Progenitor cell of endocrine pancreas (in vitro differentiated cells): ENCODE measurements around the gene OIP5. TPM values are rescaled to one million over a fixed set of nuclear protein-coding genes. Genes with fewer than 3 reads are reported as not detected.
"Not testable (repeated sequence)": the region's sequence is repeated elsewhere in the genome, so short reads cannot be mapped to it uniquely, and the experiment has no call there.

ENCODE experiments used
- DNase-seq: peaks from one replicate; pipeline ENCODE4 v3.0.0; 2021; ENCODE audit warnings: low spot score; ENCODE audit not compliant: unreplicated experiment
- H3K27ac Mint-ChIP-seq: 2 replicates; pipeline ENCODE4 v1.8.0; 2021; ENCODE audit warnings: mild to moderate bottlenecking, moderate library complexity, mixed read lengths
- H3K27me3 Mint-ChIP-seq: 2 replicates; pipeline ENCODE4 v1.8.0; 2021; ENCODE audit warnings: mixed read lengths
- H3K36me3 Mint-ChIP-seq: 2 replicates; pipeline ENCODE4 v1.8.0; 2022; ENCODE audit warnings: mixed read lengths; ENCODE audit not compliant: insufficient read depth
- H3K4me1 Mint-ChIP-seq: 2 replicates; pipeline ENCODE4 v1.8.0; 2021; ENCODE audit warnings: low read depth, mixed read lengths
- H3K4me3 Mint-ChIP-seq: 2 replicates; pipeline ENCODE4 v1.8.0; 2021; ENCODE audit warnings: low read depth, mild to moderate bottlenecking, moderate library complexity, mixed read lengths
- H3K9me3 Mint-ChIP-seq: 2 replicates; pipeline ENCODE4 v1.8.0; 2021; ENCODE audit warnings: low read depth, mixed read lengths
- CTCF ChIP-seq: fragments of 200-600 bp; sonication (generic); IDR thresholded peaks from one replicate; pipeline ENCODE4 v1.5.0; 2021; ENCODE audit warnings: antibody characterized with exemption, mild to moderate bottlenecking; ENCODE audit not compliant: unreplicated experiment
- total RNA-seq: library from RNA; stranded (reverse); gene quantifications from 2 replicates; pipeline ENCODE4 v1.2.1, GENCODE V29; 2021

Gene OIP5
- total RNA-seq, 1 donor from 2014 or later: 9.5 TPM

GRCh38 chr15:41301587-41301986 is 30.8 kb downstream of the OIP5 start:
- Mint-ChIP-seq H3K9me3 (no peaks in the 10 kb centered on the region), H3K27ac (no peak overlapping the region), H3K4me1 (peaks cover 10% of the 10 kb centered on the region), H3K36me3 (peaks cover 17% of the 10 kb centered on the region), H3K27me3 (no peaks in the 10 kb centered on the region), H3K4me3 (no peak overlapping the region)
- no peak for TF ChIP-seq CTCF
- no peak for DNase-seq

- H3K9me3 Mint-ChIP-seq, H3K27ac Mint-ChIP-seq, H3K4me3 Mint-ChIP-seq, DNase-seq, H3K27me3 Mint-ChIP-seq: not testable (repeated sequence)
- peaks cover 10% of the 10 kb centered on the region for H3K4me1 Mint-ChIP-seq
- peaks cover 17% of the 10 kb centered on the region for H3K36me3 Mint-ChIP-seq
Observed at GRCh38 chr15:41301139-41301538, 31.3 kb downstream of the OIP5 start.

GRCh38 chr15:41292521-41292920 is 39.9 kb downstream of the OIP5 start:
- H3K9me3 Mint-ChIP-seq: no peaks in the 10 kb centered on the region
- peak overlapping the region; percentile 37 for H3K27ac Mint-ChIP-seq
- peaks cover 2% of the 10 kb centered on the region for H3K4me1 Mint-ChIP-seq
- no peak for TF ChIP-seq CTCF
- H3K4me3 Mint-ChIP-seq: no peak overlapping the region
- no peaks in the 10 kb centered on the region for H3K27me3 Mint-ChIP-seq
- H3K36me3 Mint-ChIP-seq: peaks cover 11% of the 10 kb centered on the region
- DNase-seq: no peak

- Mint-ChIP-seq H3K4me1 (peaks cover 3% of the 10 kb centered on the region), H3K4me3 (no peak overlapping the region), H3K9me3 (no peaks in the 10 kb centered on the region), H3K27ac (no peak overlapping the region), H3K36me3 (peaks cover 18% of the 10 kb centered on the region), H3K27me3 (no peaks in the 10 kb centered on the region)
- no peak for DNase-seq
- no peak for TF ChIP-seq CTCF
Observed at GRCh38 chr15:41291065-41291631, 41.2 kb downstream of the OIP5 start.

- H3K36me3 Mint-ChIP-seq: peaks cover 26% of the 10 kb centered on the region
- H3K9me3 Mint-ChIP-seq: no peaks in the 10 kb centered on the region
- H3K4me1 Mint-ChIP-seq: peaks cover 14% of the 10 kb centered on the region
- no peaks in the 10 kb centered on the region for H3K27me3 Mint-ChIP-seq
- no peak for TF ChIP-seq CTCF
- H3K27ac Mint-ChIP-seq: no peak overlapping the region
- DNase-seq: no peak
- H3K4me3 Mint-ChIP-seq: no peak overlapping the region
Observed at GRCh38 chr15:41289953-41290352, 42.4 kb downstream of the OIP5 start.

- H3K4me1 Mint-ChIP-seq: peaks cover 16% of the 10 kb centered on the region
- TF ChIP-seq CTCF: no peak
- no peak overlapping the region for H3K4me3 Mint-ChIP-seq
- H3K36me3 Mint-ChIP-seq: peaks cover 24% of the 10 kb centered on the region
- H3K9me3 Mint-ChIP-seq: no peaks in the 10 kb centered on the region
- peak overlapping the region; percentile 78 for H3K27ac Mint-ChIP-seq
- H3K27me3 Mint-ChIP-seq: no peaks in the 10 kb centered on the region
- DNase-seq: no peak
Observed at GRCh38 chr15:41288464-41288863, 43.9 kb downstream of the OIP5 start.
